NK-92 (cell line): Measurements from ENCODE around the gene GPR65.

Source experiments
- DNase-seq: peaks from one replicate; lab custom pipeline; 2025; ENCODE audit not compliant: unreplicated experiment; lab: John Stamatoyannopoulos, UW

GPR65 gene

DNA sequence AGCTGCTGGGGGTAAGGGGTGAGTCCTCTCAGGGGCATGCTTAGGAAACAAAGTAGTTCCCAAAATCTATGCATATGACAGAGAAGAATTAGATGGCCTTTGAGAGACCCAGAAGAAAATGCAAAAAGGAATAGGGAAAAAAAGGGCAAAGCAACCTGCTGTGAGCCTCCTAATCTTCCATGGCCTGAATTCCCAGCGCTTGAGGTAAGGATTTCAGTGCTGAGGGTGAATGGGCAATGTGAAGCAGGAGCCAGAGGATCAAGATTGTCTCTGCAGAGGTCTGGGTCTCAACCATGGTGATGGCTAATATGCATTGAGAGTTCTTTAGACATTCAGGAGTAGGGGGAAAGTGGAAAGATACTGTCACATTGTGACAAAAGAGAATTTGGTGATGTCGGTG, 31.5 kb downstream of the GPR65 start:
- no peak for DNase-seq

- no peak for DNase-seq
Measured at GRCh38 chr14:88037325-88037724, 32.4 kb downstream of the GPR65 start.

DNA sequence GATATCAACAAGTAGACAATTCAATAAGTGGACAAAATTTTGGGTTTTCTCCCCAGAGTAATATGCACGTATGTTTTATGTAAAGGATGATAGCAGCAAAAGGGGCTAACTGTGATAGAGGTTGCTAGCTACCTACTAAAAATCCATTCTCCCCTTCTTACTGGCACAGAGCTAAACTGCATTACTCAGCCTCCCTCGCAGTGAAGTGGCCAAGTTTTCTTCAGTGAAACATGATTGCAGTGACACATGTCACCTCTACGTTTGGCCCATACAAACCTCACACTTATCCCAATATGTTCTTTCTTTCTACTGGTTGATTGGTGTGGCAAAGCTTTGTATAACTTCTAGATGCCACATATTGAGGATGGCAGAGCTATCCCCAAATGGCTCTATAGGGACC, 34.3 kb downstream of the GPR65 start:
- DNase-seq = no peak

- DNase-seq = no peak
Measured at GRCh38 chr14:88040146-88040545, 35.2 kb downstream of the GPR65 start.

DNA sequence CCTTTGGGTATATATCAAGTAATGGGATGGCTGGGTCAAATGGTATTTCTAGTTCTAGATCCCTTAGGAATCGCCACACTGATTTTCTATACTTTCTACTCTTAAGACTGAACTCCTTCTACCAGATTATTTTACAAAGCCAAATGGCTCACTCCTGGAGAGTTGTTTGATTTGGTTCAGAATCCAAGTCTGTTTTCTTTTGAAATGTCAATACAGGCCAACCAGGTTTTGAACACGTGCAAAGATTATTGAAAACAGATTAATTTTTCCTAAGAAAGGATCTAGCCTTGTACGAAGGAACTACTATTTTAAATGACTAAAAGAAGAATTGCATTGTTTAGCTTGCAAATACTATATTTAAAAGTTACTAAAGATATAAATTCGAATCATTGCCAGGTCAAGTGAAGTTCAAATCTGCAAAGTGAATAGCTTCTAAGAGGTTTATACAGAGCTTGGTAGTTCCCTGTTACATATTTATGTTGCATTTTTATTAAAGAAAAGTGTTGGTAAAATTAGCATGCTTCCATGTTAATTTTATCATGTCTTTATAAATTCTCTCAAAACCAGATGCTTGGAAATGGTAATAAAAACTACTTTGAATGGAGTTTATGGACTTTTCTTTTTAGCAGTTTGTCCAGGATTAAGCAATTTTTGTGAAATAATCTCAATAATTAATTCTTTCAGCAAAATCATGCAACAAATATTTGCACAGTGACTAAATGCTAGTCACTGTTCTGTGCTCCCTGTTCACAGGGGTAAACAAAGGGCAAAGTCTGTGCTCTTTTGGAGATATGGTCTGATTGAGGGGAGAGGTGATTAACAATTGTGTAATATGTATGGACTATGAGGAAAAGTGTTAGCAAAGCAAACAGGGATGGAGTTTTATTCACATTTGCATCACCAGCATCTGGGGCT, 38.9 kb downstream of the GPR65 start:
- no peak for DNase-seq

DNA sequence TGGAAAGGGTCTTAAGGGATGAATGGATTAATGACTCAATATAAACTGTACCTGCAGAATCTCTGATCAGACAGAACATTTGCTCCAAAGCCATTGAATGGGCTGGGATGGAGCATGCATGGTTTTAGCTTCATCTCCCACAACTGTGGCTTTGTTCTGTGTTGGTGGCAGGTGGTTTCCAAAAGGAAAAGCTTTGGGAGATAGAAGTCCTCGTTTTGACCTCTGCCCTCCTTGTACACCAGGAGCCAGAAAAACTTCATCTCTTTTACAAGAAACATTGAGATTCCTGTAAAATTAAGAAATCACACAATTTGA, 39.5 kb downstream of the GPR65 start:
- DNase-seq = no peak

DNA sequence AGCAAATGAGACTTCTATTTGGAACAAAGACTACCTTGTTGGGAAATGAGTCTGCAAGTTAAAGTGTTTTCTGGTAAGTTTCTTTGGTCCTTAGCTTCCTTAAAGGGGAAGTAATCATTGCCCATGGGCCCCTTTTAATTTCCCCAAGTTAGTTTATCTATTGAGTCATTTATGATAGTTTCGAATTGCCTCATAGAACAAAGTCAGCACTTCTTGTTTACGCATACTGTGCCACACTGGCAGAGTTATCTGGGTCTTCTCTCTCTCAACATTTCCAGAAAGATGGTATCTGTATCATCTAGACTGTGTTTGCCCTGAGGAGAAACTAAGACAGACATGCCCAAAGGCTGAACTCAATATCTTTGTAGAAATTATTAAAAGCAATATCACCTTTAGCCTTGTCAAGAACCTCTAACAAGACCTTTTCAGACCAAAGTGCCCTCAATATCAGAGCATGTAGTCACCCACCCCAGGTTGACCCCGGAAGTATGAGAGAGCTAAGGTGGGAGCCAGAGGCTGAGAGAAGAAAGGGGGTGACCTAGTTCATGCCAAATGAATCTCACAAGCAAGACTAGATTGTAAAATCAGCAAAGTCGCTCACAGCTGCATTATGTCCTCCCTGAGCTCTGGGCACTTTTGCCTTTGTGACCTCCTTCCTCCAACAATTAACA, 40.0 kb downstream of the GPR65 start:
- no peak for DNase-seq

- DNase-seq = no peak
Measured at GRCh38 chr14:88045705-88046104, 40.8 kb downstream of the GPR65 start.

- DNase-seq = no peak
Measured at GRCh38 chr14:88048351-88048750, 43.4 kb downstream of the GPR65 start.

GRCh38 chr14:88049266-88049665, 44.3 kb downstream of the GPR65 start:
- no peak for DNase-seq

GRCh38 chr14:88049936-88050335, 45.0 kb downstream of the GPR65 start:
- no peak for DNase-seq

- DNase-seq = no peak
Measured at GRCh38 chr14:88060576-88060975, 55.6 kb downstream of the GPR65 start.

DNA sequence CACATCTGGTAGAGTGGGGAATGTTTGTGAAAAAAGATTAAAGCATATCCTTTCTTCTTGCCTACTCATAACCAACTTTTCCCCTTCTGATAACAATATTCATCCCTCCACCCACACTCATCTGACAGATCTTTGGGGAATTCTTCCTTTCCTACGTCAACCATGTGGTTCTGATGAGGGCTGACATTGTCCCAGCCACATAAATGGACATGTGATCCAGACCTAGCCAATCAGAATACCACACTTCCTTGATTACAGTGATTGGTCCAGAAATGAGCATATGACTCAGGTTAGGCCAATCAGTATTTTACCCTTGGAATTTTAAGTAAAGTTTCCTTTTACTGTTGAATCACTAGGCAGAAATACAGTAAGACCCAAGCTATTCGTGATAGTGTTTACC, 58.9 kb downstream of the GPR65 start:
- no peak for DNase-seq
